Measurements from ENCODE around the gene TRANK1. TPM values are rescaled to one million over a fixed set of nuclear protein-coding genes. Genes with fewer than 3 reads are reported as not detected.
A peak's percentile ranks its signal among the peaks of the same experiment; 100 is the strongest.

TRANK1 gene
- total RNA-seq, 4 donors from 2014 or later = 47.9 to 92.6 (median 59.9) TPM

GRCh38 chr3:36900474-36901443 lies 44.1 kb downstream of the TRANK1 start:
- no peak overlapping the region for H3K4me3 ChIP-seq
- no peaks in the 10 kb centered on the region for H3K27me3 ChIP-seq
- no peak for DNase-seq
- peaks cover 0 to 7% (median 0%) of the 10 kb centered on the region in 4 donors for H3K4me1 ChIP-seq
- H3K36me3 ChIP-seq = peaks cover 0 to 58% (median 0%) of the 10 kb centered on the region in 3 donors
- peak overlapping the region in 2 of 4 donors; percentile 49 to 56 for H3K27ac ChIP-seq
- H3K9me3 ChIP-seq = no peaks in the 10 kb centered on the region
- TF ChIP-seq CTCF (IDR thresholded peaks at IDR 0.05) (no peak), POLR2A (IDR thresholded peaks at IDR 0.05) (no peak)

DNA sequence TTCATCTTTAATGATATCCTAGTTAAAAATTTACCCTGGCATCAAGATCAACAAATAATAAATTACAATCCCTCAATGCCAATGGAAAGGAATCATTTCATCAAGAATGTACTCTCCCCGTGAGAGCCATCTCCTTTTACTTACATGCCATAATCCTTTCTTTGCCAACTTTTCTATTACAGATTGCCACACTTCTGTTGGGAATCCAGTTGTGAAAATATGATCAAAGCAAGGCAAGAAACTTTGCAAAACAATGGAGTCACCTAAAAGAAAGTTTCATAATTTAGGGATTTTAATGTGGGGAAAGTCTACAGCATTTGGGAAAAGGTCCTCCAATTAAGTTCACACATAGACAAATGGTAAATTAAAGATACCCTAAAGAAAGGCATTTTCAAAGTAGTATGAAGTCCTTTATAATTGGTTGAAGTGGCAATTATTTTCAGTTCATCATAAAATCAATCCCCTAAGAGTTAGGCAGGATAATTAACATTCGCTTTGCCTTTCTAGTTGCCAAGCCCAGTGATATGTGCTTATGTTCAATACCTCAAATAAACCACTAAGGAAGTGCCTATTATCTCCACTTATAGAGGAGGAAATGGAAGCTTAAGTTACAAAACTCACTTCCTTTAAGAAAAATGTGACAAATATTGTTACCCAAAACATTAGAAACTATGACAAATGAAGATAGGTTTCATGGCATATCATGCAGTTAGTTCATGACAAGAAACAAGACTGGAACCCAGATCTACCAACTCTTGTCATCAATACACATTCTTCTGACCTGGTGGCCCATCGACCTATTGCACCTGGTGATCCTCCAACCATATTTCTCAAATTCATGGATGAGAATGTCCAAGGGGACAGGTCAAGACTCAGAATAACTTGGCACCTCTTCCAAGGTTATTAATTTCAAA lies 49.1 kb downstream of the TRANK1 start:
- H3K27ac ChIP-seq = peak overlapping the region in 1 of 4 donors; percentile 75
- H3K27me3 ChIP-seq = no peaks in the 10 kb centered on the region
- peaks cover 0 to 78% (median 0%) of the 10 kb centered on the region in 3 donors for H3K36me3 ChIP-seq
- peak in 1 of 6 experiments; percentile 11 for TF ChIP-seq CTCF (IDR thresholded peaks at IDR 0.05)
- no peak for TF ChIP-seq POLR2A (IDR thresholded peaks at IDR 0.05)
- no peak overlapping the region for H3K4me3 ChIP-seq
- peaks cover 0 to 20% (median 7%) of the 10 kb centered on the region in 4 donors for H3K4me1 ChIP-seq
- no peaks in the 10 kb centered on the region for H3K9me3 ChIP-seq
- no peak for DNase-seq

DNA sequence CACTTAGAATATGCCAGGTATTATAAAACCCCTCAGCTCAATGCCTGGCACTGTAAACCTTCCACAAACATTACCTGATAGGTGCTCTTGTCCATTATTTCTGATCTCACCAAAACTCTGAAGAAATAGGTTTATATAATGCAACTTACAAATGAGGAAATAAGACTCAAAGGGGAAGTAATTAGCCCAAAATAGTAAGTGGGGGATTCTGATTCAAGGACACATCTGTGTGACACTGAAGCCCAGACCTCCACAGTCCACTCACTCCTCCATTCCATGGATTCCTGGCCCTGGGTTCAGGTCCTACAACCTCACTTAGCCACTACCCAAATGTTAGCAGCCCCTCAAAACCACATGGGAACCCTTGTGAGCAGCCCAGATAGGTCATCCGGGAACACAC lies 49.9 kb downstream of the TRANK1 start:
- no peak for TF ChIP-seq POLR2A (IDR thresholded peaks at IDR 0.05)
- no peak for TF ChIP-seq CTCF (IDR thresholded peaks at IDR 0.05)
- H3K27me3 ChIP-seq = no peaks in the 10 kb centered on the region
- peak overlapping the region in 1 of 4 donors; percentile 75 for H3K27ac ChIP-seq
- no peak for DNase-seq
- H3K4me1 ChIP-seq = peaks cover 0 to 23% (median 7%) of the 10 kb centered on the region in 4 donors
- H3K4me3 ChIP-seq = no peak overlapping the region
- peaks cover 0 to 79% (median 0%) of the 10 kb centered on the region in 3 donors for H3K36me3 ChIP-seq
- no peaks in the 10 kb centered on the region for H3K9me3 ChIP-seq

DNA sequence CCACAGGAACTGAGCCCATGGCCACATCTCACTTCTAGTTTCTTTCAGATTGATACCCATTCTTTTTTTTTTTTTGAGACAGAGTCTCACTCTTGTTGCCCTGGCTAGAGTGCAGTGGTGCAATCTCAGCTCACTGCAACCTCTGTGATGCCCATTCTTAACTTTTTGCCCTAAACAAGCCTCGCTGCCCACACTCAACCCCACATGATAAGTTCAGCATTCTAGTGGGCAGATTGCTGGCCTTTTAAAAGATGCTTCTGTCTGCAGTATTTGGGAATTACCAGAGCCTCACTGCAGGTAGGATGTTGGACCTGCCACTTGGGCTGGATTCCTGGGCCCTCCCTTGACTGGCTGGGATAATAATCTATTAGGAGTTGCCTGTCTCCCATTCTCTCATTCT lies 51.0 kb downstream of the TRANK1 start:
- Histone ChIP-seq H3K4me1 (peaks cover 0 to 23% (median 7%) of the 10 kb centered on the region in 4 donors), H3K9me3 (no peaks in the 10 kb centered on the region), H3K4me3 (no peak overlapping the region), H3K27ac (peak overlapping the region in 2 of 4 donors; percentile 48 to 75), H3K27me3 (no peaks in the 10 kb centered on the region), H3K36me3 (peaks cover 0 to 79% (median 0%) of the 10 kb centered on the region in 3 donors)
- DNase-seq = no peak
- TF ChIP-seq POLR2A (IDR thresholded peaks at IDR 0.05) = no peak
- TF ChIP-seq CTCF (IDR thresholded peaks at IDR 0.05) = no peak

DNA sequence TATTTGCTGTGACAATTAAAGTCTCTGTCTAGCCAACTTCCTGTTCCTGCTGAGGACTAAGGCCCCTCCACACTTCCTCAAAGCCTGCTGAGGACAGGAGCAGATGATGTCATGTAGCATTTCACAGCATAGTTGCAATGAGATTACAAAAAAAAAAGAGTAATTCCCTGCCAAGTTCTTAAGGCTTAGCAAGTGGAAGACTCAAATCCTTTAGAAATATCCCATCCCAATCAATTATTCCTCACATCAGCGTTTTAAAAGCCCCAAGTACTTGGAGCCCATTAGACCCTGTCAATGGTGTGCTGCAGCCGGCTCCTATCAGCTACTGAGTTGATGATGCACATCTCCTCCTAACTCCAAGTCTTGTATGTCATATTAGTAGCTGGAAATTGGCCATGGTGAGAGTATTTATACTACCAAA lies 51.7 kb downstream of the TRANK1 start:
- peak in 2 of 3 donors; percentile 50 to 73 for DNase-seq
- Histone ChIP-seq H3K27me3 (no peaks in the 10 kb centered on the region), H3K36me3 (peaks cover 0 to 79% (median 0%) of the 10 kb centered on the region in 3 donors), H3K27ac (peak overlapping the region in 2 of 4 donors; percentile 48 to 75), H3K4me1 (peaks cover 0 to 23% (median 7%) of the 10 kb centered on the region in 4 donors), H3K9me3 (no peaks in the 10 kb centered on the region), H3K4me3 (no peak overlapping the region)
- TF ChIP-seq CTCF (IDR thresholded peaks at IDR 0.05) = no peak
- no peak for TF ChIP-seq POLR2A (IDR thresholded peaks at IDR 0.05)
